HepG2 (cell line): ENCODE results near the gene GNAS. TPM values are rescaled to one million over a fixed set of nuclear protein-coding genes. Genes with fewer than 3 reads are reported as not detected.

Experiments
- CBX2 ChIP-seq, 2 experiments: fragments of 200-600 bp in 1 of 2; sonication (generic); formaldehyde crosslinking in 1 of 2; IDR thresholded peaks; 2 replicates each; pipeline versions ENCODE4 v1.7.0 to v1.8.1; 2018 to 2022; ENCODE audit warnings: low read depth in 2 of 2, low read length in 1 of 2, mild to moderate bottlenecking in 1 of 2, missing genetic modification reagents in 1 of 2
- HOXA3 ChIP-seq: sonication (generic); formaldehyde crosslinking; IDR thresholded peaks from 2 replicates; pipeline ENCODE4 v1.5.0; 2020; ENCODE audit warnings: missing genetic modification reagents
- MAZ ChIP-seq, 2 experiments: sonication (generic) in 1 of 2; formaldehyde crosslinking in 1 of 2; IDR thresholded peaks; 2 replicates each; pipeline versions ENCODE4 v1.5.0 to v1.6.1; 2012 to 2020; ENCODE audit warnings: low read depth in 2 of 2, mild to moderate bottlenecking in 2 of 2, borderline replicate concordance in 1 of 2, improper control_type of control experiment in 1 of 2, low read length in 1 of 2, missing genetic modification reagents in 1 of 2, moderate library complexity in 1 of 2
- ZBED4 ChIP-seq: sonication (generic); formaldehyde crosslinking; IDR thresholded peaks from 2 replicates; pipeline ENCODE4 v1.4.0; 2020; ENCODE audit warnings: missing genetic modification reagents, borderline replicate concordance
- ZBTB40 ChIP-seq, 2 experiments: fragments of 450-650 bp in 1 of 2; sonication (generic) in 1 of 2; formaldehyde crosslinking in 1 of 2; IDR thresholded peaks; 2 replicates each; pipeline versions ENCODE4 v1.6.1 to v1.8.0; 2016 to 2022; ENCODE audit warnings: antibody characterized with exemption in 1 of 2, mild to moderate bottlenecking in 1 of 2, missing genetic modification reagents in 1 of 2
- ZNF33A ChIP-seq: sonication (generic); formaldehyde crosslinking; IDR thresholded peaks from 2 replicates; pipeline ENCODE4 v1.5.1; 2020; ENCODE audit warnings: missing genetic modification reagents, mild to moderate bottlenecking, moderate library complexity, borderline replicate concordance
- polyA plus RNA-seq, 8 experiments: library from polyadenylated mRNA; depleted of rRNA in 3 of 8; stranded (reverse) in 7 of 8; unstranded in 1 of 8; fragments of >200 nt; fragmentation: Illumina TruSeq in 4 of 8; extraction: Trizol in 4 of 8; gene quantifications; 2 replicates each; pipeline versions ENCODE4 v1.2.1 to v1.2.3, GENCODE V29; 2011 to 2016; ENCODE audit warnings: low read depth in 4 of 8, missing spikeins in 1 of 8, mixed read lengths in 1 of 8; ENCODE audit not compliant: insufficient read depth in 1 of 8
- total RNA-seq, 5 experiments: library from RNA; depleted of rRNA; stranded (reverse); fragments of >200 nt; fragmentation: Illumina TruSeq; extraction: Trizol; gene quantifications; 2 replicates each; pipeline ENCODE4 v1.2.3, GENCODE V29; 2016; ENCODE audit warnings: low read depth in 1 of 5
- TF ChIP-seq, protein P1 (sequence below): sonication (generic); formaldehyde crosslinking; IDR thresholded peaks from 2 replicates; pipeline ENCODE4 v1.5.1; 2020; ENCODE audit warnings: missing genetic modification reagents, mild to moderate bottlenecking, borderline replicate concordance

GNAS gene
- total and polyA plus RNA-seq, 2 of the 13 experiments (the other 11 are each of a cell fraction or from before 2014, with no cell fraction given), result 407 to 1,008 TPM

GRCh38 chr20:58870293-58871014, 17.9 kb downstream of the GNAS start (continued):
- TF ChIP-seq ZBTB40 (IDR thresholded peaks at IDR 0.05) (no peak), ZBTB40 (CRISPR knock-in tag; IDR thresholded peaks at IDR 0.05) (no peak), HOXA3 (CRISPR knock-in tag) (no peak), CBX2 (IDR thresholded peaks at IDR 0.05; ENCODE audit: low read depth, low read length) (no peak), CBX2 (CRISPR knock-in tag; IDR thresholded peaks at IDR 0.05; ENCODE audit: low read depth) (0 out of 2 replicates have a peak, but pooled peaks have one; percentile 46), ZBED4 (CRISPR knock-in tag) (no peak), MAZ (IDR thresholded peaks at IDR 0.05; ENCODE audit: borderline replicate concordance, low read depth, low read length) (no peak), MAZ (CRISPR knock-in tag; IDR thresholded peaks at IDR 0.05; ENCODE audit: low read depth) (no peak), ZNF33A (CRISPR knock-in tag) (no peak)
- TF ChIP-seq, protein P1, sequence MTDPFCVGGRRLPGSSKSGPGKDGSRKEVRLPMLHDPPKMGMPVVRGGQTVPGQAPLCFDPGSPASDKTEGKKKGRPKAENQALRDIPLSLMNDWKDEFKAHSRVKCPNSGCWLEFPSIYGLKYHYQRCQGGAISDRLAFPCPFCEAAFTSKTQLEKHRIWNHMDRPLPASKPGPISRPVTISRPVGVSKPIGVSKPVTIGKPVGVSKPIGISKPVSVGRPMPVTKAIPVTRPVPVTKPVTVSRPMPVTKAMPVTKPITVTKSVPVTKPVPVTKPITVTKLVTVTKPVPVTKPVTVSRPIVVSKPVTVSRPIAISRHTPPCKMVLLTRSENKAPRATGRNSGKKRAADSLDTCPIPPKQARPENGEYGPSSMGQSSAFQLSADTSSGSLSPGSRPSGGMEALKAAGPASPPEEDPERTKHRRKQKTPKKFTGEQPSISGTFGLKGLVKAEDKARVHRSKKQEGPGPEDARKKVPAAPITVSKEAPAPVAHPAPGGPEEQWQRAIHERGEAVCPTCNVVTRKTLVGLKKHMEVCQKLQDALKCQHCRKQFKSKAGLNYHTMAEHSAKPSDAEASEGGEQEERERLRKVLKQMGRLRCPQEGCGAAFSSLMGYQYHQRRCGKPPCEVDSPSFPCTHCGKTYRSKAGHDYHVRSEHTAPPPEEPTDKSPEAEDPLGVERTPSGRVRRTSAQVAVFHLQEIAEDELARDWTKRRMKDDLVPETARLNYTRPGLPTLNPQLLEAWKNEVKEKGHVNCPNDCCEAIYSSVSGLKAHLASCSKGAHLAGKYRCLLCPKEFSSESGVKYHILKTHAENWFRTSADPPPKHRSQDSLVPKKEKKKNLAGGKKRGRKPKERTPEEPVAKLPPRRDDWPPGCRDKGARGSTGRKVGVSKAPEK (CRISPR knock-in tag), result no peak
